A549 treated with CpdA at 1 μM for 4 hours (cell line): ENCODE measurements around the gene PCGF6. TPM values are rescaled to one million over a fixed set of nuclear protein-coding genes. Genes with fewer than 3 reads are reported as not detected.

Experiments
- total RNA-seq: library from RNA; stranded (reverse); fragments of 200-300 nt; extraction: Qiagen RNA extraction; gene quantifications from 5 replicates; pipeline ENCODE4 v1.2.3, GENCODE V29; 2022; ENCODE audit warnings: low read depth

PCGF6 gene
- total RNA-seq, result 10.5 to 13.3 TPM (median 10.9 TPM) in 5 replicates

GRCh38 chr10:103350517-103351260, at the start of gene PCGF6:
TSS of gene PCGF6 (minus strand) at chr10:103351140. CDS start at chr10:103351066, 74 bp downstream.

GRCh38 chr10:103396067-103396788, 45.3 kb upstream of the PCGF6 start, which contains the start of the genes ATP5MK and PDCD11:
TSS of gene ATP5MK (minus strand) at chr10:103396475. CDS start at chr10:103392457, 4,018 bp downstream.
TSS of gene PDCD11 (plus strand) at chr10:103396626. CDS start at chr10:103398427, 1,801 bp downstream.

GRCh38 chr10:103367782-103368518, 17.0 kb upstream of the PCGF6 start, which contains the start of gene TAF5:
TSS of gene TAF5 (plus strand) at chr10:103367976. CDS start at chr10:103367990, 14 bp downstream.

DNA sequence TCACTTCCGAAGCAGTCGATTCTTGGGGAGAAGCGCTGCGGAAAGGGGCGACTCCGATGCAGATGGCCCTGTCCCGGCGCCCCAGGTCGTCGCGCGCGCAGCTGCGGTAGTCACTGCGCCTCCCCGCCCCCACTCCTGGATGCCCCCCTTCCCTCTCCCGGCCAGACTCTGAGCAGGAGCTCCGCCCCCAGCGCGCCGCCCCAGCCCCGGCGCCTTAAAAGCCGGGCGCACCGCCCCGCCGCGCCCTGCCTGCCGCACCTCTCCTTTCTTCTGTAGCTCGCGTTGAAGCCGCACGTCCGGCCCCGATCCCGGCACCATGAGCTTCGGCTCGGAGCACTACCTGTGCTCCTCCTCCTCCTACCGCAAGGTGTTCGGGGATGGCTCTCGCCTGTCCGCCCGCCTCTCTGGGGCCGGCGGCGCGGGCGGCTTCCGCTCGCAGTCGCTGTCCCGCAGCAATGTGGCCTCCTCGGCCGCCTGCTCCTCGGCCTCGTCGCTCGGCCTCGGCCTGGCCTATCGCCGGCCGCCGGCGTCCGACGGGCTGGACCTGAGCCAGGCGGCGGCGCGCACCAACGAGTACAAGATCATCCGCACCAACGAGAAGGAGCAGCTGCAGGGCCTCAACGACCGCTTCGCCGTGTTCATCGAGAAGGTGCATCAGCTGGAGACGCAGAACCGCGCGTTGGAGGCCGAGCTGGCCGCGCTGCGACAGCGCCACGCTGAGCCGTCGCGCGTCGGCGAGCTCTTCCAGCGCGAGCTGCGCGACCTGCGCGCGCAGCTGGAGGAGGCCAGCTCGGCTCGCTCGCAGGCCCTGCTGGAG, 73.8 kb downstream of the PCGF6 start, which contains the start of gene INA:
TSS of gene INA (plus strand) at position 243 of the 817 bp plus-strand sequence. CDS start at position 317, 74 bp downstream.

Other genes with a start within 250 kb of the PCGF6 start
- gene NT5C2, start 157.9 kb downstream of the PCGF6 start, total RNA-seq, result 71.3 to 94.9 TPM (median 82.1 TPM) in 5 replicates
- 0.06 TPM in 1 of 5 replicates, not detected in the others for gene RPEL1, start 105.3 kb downstream of the PCGF6 start, total RNA-seq
- 22.8 to 32.7 TPM (median 26.1 TPM) in 5 replicates for gene INA, start 74.0 kb downstream of the PCGF6 start, total RNA-seq
- 3.9 to 4.3 TPM (median 4.0 TPM) in 5 replicates for gene TAF5, start 16.8 kb upstream of the PCGF6 start, total RNA-seq
- 436 to 540 TPM (median 498 TPM) in 5 replicates for gene ATP5MK, start 45.3 kb upstream of the PCGF6 start, total RNA-seq
- gene PDCD11, start 45.5 kb upstream of the PCGF6 start, total RNA-seq, result 38.8 to 42.0 TPM (median 40.2 TPM) in 5 replicates
- 4.5 to 5.5 TPM (median 4.9 TPM) in 5 replicates for gene CALHM2, start 101.2 kb upstream of the PCGF6 start, total RNA-seq
- not detected in 5 replicates for gene CALHM1, start 107.8 kb upstream of the PCGF6 start, total RNA-seq
- gene CALHM3, start 128.1 kb upstream of the PCGF6 start, total RNA-seq, result 0.21 to 0.63 TPM (median 0.36 TPM) in 5 replicates
- 0.21 to 0.54 TPM (median 0.43 TPM) in 5 replicates for gene NEURL1, start 142.6 kb upstream of the PCGF6 start, total RNA-seq